AG09309 (cell line): ENCODE data around the gene TBCEL.

Experiments
- DNase-seq: peaks from one replicate; pipeline ENCODE4 v3.0.0-alpha.2; 2010; ENCODE audit warnings: low read depth
- H3K4me3 ChIP-seq: 2 replicates; pipeline ENCODE4 v1.5.1; 2011; ENCODE audit warnings: mild to moderate bottlenecking, low read depth, low read length, moderate library complexity; ENCODE audit not compliant: control insufficient read depth
- TF ChIP-seq, protein P1 (sequence below): IDR thresholded peaks from 2 replicates; pipeline ENCODE4 v1.5.1; 2011; ENCODE audit warnings: mild to moderate bottlenecking, low read depth, low read length, inconsistent platforms; ENCODE audit not compliant: insufficient read depth, control insufficient read depth; ENCODE audit errors: missing control alignments

The TBCEL gene

DNA sequence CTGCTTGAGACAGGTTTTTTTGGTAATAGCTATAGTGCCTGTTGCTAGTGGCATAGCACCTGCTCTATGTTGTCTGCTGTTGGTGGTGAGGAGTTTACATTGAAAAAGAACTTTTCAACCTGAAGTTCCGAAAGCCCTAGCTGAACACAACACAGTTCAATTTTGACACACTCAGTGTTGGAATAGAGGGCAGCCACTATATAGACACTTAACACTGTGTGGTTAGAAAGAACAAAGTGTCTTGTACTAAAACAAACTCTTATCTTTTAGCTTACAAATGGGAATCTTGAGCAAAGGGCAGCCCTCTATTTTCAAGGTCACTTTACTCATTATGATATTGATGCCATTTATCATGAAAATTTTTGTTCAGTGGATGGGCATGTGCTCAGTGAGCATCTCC lies 18.4 kb downstream of the TBCEL start:
- no peak for DNase-seq
- TF ChIP-seq, protein P1, sequence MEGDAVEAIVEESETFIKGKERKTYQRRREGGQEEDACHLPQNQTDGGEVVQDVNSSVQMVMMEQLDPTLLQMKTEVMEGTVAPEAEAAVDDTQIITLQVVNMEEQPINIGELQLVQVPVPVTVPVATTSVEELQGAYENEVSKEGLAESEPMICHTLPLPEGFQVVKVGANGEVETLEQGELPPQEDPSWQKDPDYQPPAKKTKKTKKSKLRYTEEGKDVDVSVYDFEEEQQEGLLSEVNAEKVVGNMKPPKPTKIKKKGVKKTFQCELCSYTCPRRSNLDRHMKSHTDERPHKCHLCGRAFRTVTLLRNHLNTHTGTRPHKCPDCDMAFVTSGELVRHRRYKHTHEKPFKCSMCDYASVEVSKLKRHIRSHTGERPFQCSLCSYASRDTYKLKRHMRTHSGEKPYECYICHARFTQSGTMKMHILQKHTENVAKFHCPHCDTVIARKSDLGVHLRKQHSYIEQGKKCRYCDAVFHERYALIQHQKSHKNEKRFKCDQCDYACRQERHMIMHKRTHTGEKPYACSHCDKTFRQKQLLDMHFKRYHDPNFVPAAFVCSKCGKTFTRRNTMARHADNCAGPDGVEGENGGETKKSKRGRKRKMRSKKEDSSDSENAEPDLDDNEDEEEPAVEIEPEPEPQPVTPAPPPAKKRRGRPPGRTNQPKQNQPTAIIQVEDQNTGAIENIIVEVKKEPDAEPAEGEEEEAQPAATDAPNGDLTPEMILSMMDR: no peak
- H3K4me3 ChIP-seq: no peak overlapping the region

- TF ChIP-seq, protein P1: no peak
- no peak for DNase-seq
- H3K4me3 ChIP-seq: no peak overlapping the region
These were observed 24.0 kb downstream of the TBCEL start for GRCh38 chr11:121047926-121048325.

DNA sequence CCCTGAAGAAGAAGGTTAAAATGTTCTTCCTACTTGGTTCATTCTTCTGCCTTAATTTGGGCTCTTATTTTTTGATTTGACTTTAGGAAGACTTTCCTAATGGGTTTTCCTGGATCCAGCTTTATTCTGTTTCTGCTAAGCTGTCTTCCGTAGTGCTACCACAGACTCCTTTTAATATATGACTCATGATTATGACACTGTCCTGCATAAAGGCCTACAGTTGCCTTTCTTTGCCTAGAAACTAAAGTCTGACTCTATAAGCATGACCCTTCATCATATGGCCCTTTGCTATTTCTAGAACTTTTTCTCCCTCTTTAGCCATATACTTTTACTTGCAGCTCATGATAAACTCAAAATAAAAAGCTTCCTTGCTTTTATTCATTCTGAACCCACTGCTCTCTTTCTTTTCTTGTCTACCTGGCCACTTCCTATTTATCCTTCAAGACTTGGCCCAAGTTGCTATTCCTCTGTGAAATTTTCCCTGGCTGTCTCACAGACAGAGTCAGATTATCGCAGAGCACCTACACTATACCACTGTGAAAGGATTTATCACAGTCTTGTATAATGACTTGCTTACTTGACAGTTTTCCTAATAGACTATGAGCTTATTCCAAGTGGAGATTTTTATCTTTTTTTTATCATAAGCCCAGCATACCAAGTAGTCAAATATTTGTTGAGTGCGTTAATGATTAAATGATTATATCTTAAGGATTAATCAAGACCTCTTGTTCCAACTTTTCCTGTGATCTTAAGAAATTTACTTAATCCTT lies 24.7 kb downstream of the TBCEL start:
- no peak overlapping the region for H3K4me3 ChIP-seq
- TF ChIP-seq, protein P1: no peak
- DNase-seq: no peak

DNA sequence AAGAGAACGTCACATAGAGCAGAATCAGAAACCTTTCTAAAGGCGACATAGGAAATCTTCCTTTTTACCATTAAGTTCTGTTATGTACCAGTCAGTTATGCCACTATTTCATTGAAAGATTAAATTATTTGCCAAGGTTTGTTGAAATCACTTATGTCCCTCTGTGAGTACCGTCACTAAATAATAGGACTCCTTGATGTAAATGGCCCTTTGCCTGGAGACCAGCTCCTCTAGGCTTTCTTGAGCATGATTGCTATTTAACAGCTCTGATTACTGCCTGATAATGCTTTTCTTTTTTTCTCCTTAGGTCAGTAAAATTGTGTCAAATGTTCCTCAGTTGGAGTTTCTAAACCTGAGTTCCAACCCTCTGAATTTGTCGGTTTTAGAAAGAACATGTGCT lies 29.3 kb downstream of the TBCEL start:
- TF ChIP-seq, protein P1: no peak
- no peak for DNase-seq
- no peak overlapping the region for H3K4me3 ChIP-seq

GRCh38 chr11:121054266-121054665 lies 30.4 kb downstream of the TBCEL start:
- TF ChIP-seq, protein P1: no peak
- H3K4me3 ChIP-seq: no peak overlapping the region
- DNase-seq: no peak

GRCh38 chr11:121055076-121055475 lies 31.2 kb downstream of the TBCEL start:
- no peak overlapping the region for H3K4me3 ChIP-seq
- DNase-seq: no peak
- TF ChIP-seq, protein P1: no peak

GRCh38 chr11:121057922-121058321 lies 34.0 kb downstream of the TBCEL start:
- TF ChIP-seq, protein P1: no peak
- no peak for DNase-seq
- H3K4me3 ChIP-seq: no peak overlapping the region
